GM21529 (cell line): ENCODE data around the gene ZNF816.
"Not testable (repeated sequence)": the region's sequence is repeated elsewhere in the genome, so short reads cannot be mapped to it uniquely, and the experiment has no call there.

ENCODE experiments used
- ATAC-seq: cut with Tn5 transposase; IDR thresholded peaks from one replicate; pipeline ENCODE4 v1.9.1; 2021; ENCODE audit not compliant: unreplicated experiment

ZNF816 gene

GRCh38 chr19:52961981-52962380, 700 bp downstream of the ZNF816 start:
- no peak for ATAC-seq

- ATAC-seq = no peak
Measured at GRCh38 chr19:52959613-52960295, 2.9 kb downstream of the ZNF816 start.

- no peak for ATAC-seq
Measured at GRCh38 chr19:52957591-52957990, 5.1 kb downstream of the ZNF816 start.

- ATAC-seq = no peak
Measured at GRCh38 chr19:52956917-52957316, 5.8 kb downstream of the ZNF816 start.

GRCh38 chr19:52949422-52949821, 13.3 kb downstream of the ZNF816 start:
- ATAC-seq = no peak

- ATAC-seq = no peak
Measured at GRCh38 chr19:52948025-52948770, 14.5 kb downstream of the ZNF816 start.

GRCh38 chr19:52946322-52947310, 16.1 kb downstream of the ZNF816 start:
- ATAC-seq = no peak

GRCh38 chr19:52945652-52946321, 16.9 kb downstream of the ZNF816 start:
- no peak for ATAC-seq

GRCh38 chr19:52944703-52945493, 17.8 kb downstream of the ZNF816 start:
- ATAC-seq = not testable (repeated sequence)

- no peak for ATAC-seq
Measured at GRCh38 chr19:52943884-52944643, 18.6 kb downstream of the ZNF816 start.

GRCh38 chr19:52943134-52943883, 19.4 kb downstream of the ZNF816 start:
- no peak for ATAC-seq

GRCh38 chr19:52942386-52943133, 20.1 kb downstream of the ZNF816 start:
- ATAC-seq = peak; percentile 93

GRCh38 chr19:52941941-52942385, 20.7 kb downstream of the ZNF816 start:
- peak; percentile 46 for ATAC-seq

GRCh38 chr19:52941523-52941922, 21.2 kb downstream of the ZNF816 start:
- not testable (repeated sequence) for ATAC-seq

- ATAC-seq = not testable (repeated sequence)
Measured at GRCh38 chr19:52940905-52941304, 21.8 kb downstream of the ZNF816 start.

- no peak for ATAC-seq
Measured at GRCh38 chr19:52938761-52939160, 23.9 kb downstream of the ZNF816 start.

- ATAC-seq = no peak
Measured at GRCh38 chr19:52936954-52937325, 25.7 kb downstream of the ZNF816 start.
